Pancreas (tissue), 10 donors: ENCODE results near the gene HLA-DPB1. TPM values are rescaled to one million over a fixed set of nuclear protein-coding genes. Genes with fewer than 3 reads are reported as not detected.
"Not testable (repeated sequence)": the region's sequence is repeated elsewhere in the genome, so short reads cannot be mapped to it uniquely, and the experiment has no call there.

Experiments
- ATAC-seq, 4 donors: fragments of 200-7000 bp; cut with Tn5 transposase; one replicate each; pipeline versions ENCODE4 v1.8.0 to v1.9.1; 2020; ENCODE audit warnings: mild to moderate bottlenecking in 4 of 4, moderate library complexity in 4 of 4
- DNase-seq, 6 donors: peaks; one replicate each; pipeline ENCODE4 v3.0.0-alpha.2; 2020
- FAIRE-seq: peaks from 2 replicates; lab custom pipeline; 2012; peaks lifted over from hg19 to GRCh38; lab: Jason Lieb, UNC
- H3K27ac ChIP-seq, 4 donors: fragments of 200-600 bp; sonication (generic); 1 replicate in 3 of 4; 2 replicates in 1 of 4; pipeline versions ENCODE4 v1.5.0 to v1.8.0; 2020
- H3K27me3 ChIP-seq, 4 donors: fragments of 200-600 bp; one replicate each; pipeline ENCODE4 v1.8.0; 2021
- H3K36me3 ChIP-seq, 3 donors: fragments of 200-600 bp; sonication (generic) in 1 of 3; one replicate each; pipeline versions ENCODE4 v1.5.0 to v1.8.0; 2020 to 2021
- H3K4me1 ChIP-seq, 3 donors: fragments of 200-600 bp; one replicate each; pipeline ENCODE4 v1.8.0; 2021
- H3K4me3 ChIP-seq, 4 donors: fragments of 200-600 bp; sonication (generic) in 2 of 4; one replicate each; pipeline versions ENCODE4 v1.5.0 to v1.8.0; 2020 to 2021
- H3K9me3 ChIP-seq, 4 donors: fragments of 200-600 bp; one replicate each; pipeline ENCODE4 v1.8.0; 2021
- WGBS, 2 donors: extraction: QIAGEN DNeasy Blood & Tissue Kit; methylation state at CpG; one replicate each; pipeline ENCODE4 v1.1.7; 2013; 5-methylcytosine and 5-hydroxymethylcytosine counted together
- intact Hi-C, 3 donors: fragments of 100-400 bp; cut with DNase I; formaldehyde crosslinking; loops; one replicate each; pipeline versions ENCODE4 v1.11.1 to v1.14.2; 2022
- polyA plus RNA-seq, 2 donors: library from polyadenylated mRNA; stranded (reverse); fragments of 200-250 nt; gene quantifications; one replicate each; pipeline ENCODE4 v1.2.3, GENCODE V29; 2013
- total RNA-seq, 6 donors: library from RNA; stranded (reverse); fragmentation: NEBNext Ultra II Directional in 4 of 6; extraction: Animal tissue kit (Norgen Biotek cat#: 25700) in 4 of 6; gene quantifications; one replicate each; pipeline versions ENCODE4 v1.2.1 to v1.2.4, GENCODE V29; 2021 to 2023
- TF ChIP-seq, protein P1 (sequence below), 4 donors: fragments of 200-600 bp; sonication (generic) in 3 of 4; IDR thresholded peaks; one replicate each; pipeline versions ENCODE4 v1.5.0 to v1.8.0; 2021; ENCODE audit warnings: antibody characterized with exemption in 4 of 4
- donor health status: healthy with polysubstance abuse.
- donor health status: DM: no; HTN: no; CAD: no; lungs with moderate emphysema.
- donor health status: DM: no; HTN: no; CAD: no.
- donor health status: control.
- donor health status: control.
- donor health status: Bipolar disorder and iron deficiency.
- donor health status: DM: yes; HTN: yes; CAD: no.
- donor health status: DM: no; HTN: no; CAD: no.
- donor health status: DM: no; HTN: no; CAD: no.
- donor health status: DM: yes; HTN: yes; CAD: no.

HLA-DPB1 gene
- total and polyA plus RNA-seq, 8 donors: 11.8 to 156 (median 18.8) TPM

DNA sequence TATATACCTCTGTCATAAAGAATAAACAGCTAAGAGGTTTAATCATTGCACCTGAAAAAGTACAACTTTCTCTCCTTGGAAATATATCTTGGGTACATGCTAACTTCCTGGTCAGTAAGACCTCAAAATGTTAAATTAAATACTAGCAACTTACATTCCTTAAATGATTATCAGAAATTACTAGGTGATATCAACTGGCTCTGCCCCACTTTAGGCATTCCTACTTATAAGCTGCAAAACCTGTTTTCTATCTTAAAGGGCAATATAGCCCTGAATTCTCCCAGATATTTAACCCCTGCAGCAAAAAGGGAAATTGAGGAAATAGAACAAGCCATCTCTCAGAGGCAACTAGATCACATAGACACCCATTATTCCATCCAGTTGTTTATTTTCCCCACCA is 23.2 kb upstream of the HLA-DPB1 start:
- Histone ChIP-seq H3K9me3 (no peaks in the 10 kb centered on the region), H3K4me1 (no peaks in the 10 kb centered on the region), H3K4me3 (no peak overlapping the region), H3K27ac (no peak overlapping the region), H3K27me3 (no peaks in the 10 kb centered on the region), H3K36me3 (no peaks in the 10 kb centered on the region)
- DNase-seq (no peak), ATAC-seq (peak in 3 of 4 donors; percentile 48 to 59 (median 50)), FAIRE-seq (no peak)
- TF ChIP-seq, protein P1, sequence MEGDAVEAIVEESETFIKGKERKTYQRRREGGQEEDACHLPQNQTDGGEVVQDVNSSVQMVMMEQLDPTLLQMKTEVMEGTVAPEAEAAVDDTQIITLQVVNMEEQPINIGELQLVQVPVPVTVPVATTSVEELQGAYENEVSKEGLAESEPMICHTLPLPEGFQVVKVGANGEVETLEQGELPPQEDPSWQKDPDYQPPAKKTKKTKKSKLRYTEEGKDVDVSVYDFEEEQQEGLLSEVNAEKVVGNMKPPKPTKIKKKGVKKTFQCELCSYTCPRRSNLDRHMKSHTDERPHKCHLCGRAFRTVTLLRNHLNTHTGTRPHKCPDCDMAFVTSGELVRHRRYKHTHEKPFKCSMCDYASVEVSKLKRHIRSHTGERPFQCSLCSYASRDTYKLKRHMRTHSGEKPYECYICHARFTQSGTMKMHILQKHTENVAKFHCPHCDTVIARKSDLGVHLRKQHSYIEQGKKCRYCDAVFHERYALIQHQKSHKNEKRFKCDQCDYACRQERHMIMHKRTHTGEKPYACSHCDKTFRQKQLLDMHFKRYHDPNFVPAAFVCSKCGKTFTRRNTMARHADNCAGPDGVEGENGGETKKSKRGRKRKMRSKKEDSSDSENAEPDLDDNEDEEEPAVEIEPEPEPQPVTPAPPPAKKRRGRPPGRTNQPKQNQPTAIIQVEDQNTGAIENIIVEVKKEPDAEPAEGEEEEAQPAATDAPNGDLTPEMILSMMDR (IDR thresholded peaks at IDR 0.05): no peak
- intact Hi-C loops: no loop called here

GRCh38 chr6:33053230-33053629 is 22.6 kb upstream of the HLA-DPB1 start:
- H3K4me1 ChIP-seq: no peaks in the 10 kb centered on the region
- no peaks in the 10 kb centered on the region for H3K27me3 ChIP-seq
- DNase-seq (no peak), FAIRE-seq (no peak), ATAC-seq (peak in 3 of 4 donors; percentile 58 to 79 (median 75))
- H3K36me3 ChIP-seq: no peaks in the 10 kb centered on the region
- H3K4me3 ChIP-seq: no peak overlapping the region
- intact Hi-C loops: no loop called here
- TF ChIP-seq, protein P1 (IDR thresholded peaks at IDR 0.05): no peak
- H3K9me3 ChIP-seq: no peaks in the 10 kb centered on the region
- H3K27ac ChIP-seq: no peak overlapping the region
- 15 to 38% methylated on average over 4 of the region's 4 CpGs for WGBS, 2 donors

DNA sequence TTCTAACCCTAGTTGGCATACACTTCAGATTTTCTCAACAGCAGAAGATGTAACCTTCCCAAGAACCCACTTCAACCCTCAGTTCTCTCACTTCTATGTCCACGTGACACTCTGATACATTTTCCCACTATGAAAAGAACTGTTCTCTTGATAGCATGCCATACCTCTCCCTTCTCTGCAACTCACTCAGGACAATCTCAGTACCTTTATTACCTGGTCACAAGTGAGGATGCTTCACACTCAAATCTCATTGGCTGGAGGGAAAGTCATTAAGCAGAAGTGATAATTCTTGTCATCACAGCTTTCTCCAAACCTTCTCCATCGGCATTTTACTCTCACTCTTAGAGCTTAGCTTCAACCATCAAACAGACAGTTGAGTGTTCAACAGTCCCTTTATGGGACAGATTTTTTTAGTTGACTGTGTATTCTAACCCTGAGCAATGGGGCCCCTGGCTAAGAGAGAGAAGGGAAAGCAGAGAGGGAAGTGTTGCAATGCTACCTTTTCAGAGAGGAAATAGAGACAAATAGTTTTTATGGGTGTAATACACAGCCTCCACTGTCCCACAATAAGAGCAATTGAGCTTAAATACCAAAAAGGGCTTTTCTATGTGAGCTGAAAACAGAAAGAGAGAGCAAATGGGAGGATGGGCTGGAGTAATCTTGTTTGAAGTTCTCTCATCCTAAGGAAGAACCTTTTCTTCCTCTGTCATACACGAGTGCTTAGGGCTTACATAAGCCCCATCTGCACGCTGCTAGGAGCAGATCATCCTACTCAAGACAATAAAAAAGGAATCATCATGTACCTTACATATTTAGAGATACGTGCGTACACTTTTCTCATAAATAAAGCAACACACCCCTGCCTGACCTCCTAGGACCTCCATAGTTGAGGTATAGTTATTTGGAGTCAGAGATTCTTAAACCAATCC is 18.3 kb upstream of the HLA-DPB1 start:
- no peak for DNase-seq
- H3K27me3 ChIP-seq: no peaks in the 10 kb centered on the region
- no peak overlapping the region for H3K4me3 ChIP-seq
- no peak for ATAC-seq
- no peak overlapping the region for H3K27ac ChIP-seq
- no peaks in the 10 kb centered on the region for H3K4me1 ChIP-seq
- intact Hi-C loops: no loop called here
- no peak for FAIRE-seq
- 40 to 48% methylated on average over 6 of the region's 6 CpGs for WGBS, 2 donors
- no peaks in the 10 kb centered on the region for H3K36me3 ChIP-seq
- TF ChIP-seq, protein P1 (IDR thresholded peaks at IDR 0.05): no peak
- H3K9me3 ChIP-seq: no peaks in the 10 kb centered on the region

DNA sequence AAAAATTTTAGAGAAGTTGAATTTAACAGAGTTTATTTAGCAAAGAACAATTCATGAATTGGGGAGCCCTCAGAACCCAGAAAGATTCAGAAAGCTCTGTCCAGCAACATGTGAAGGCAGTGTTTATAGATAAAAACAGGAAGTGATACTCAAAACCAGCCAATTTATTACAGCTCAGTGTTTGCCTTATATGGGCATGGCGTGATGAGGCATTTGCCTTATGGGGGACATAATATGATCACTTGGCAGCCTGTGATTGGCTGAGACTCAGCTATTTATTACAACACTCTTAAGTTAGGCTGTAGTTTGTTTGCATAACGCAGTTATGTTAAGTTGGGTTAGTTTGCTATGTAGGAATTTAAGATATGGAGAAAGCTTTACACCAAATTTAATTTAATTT is 13.8 kb upstream of the HLA-DPB1 start:
- no peak overlapping the region for H3K27ac ChIP-seq
- ATAC-seq: peak in 1 of 4 donors; percentile 46
- H3K4me3 ChIP-seq: no peak overlapping the region
- TF ChIP-seq, protein P1 (IDR thresholded peaks at IDR 0.05): no peak
- no peaks in the 10 kb centered on the region for H3K4me1 ChIP-seq
- 77 to 84% methylated on average over 2 of the region's 2 CpGs for WGBS, 2 donors
- H3K27me3 ChIP-seq: no peaks in the 10 kb centered on the region
- no peaks in the 10 kb centered on the region for H3K36me3 ChIP-seq
- no peak for DNase-seq
- intact Hi-C loops: no loop called here
- no peak for FAIRE-seq
- no peaks in the 10 kb centered on the region for H3K9me3 ChIP-seq

- DNase-seq, H3K9me3 ChIP-seq, H3K27ac ChIP-seq, H3K27me3 ChIP-seq, FAIRE-seq, intact Hi-C loops, H3K4me1 ChIP-seq, ATAC-seq, H3K4me3 ChIP-seq, H3K36me3 ChIP-seq: not testable (repeated sequence)
- 24 to 50% methylated on average over 2 to 5 of the region's 5 CpGs for WGBS, 2 donors
Observed at GRCh38 chr6:33063435-33063834, 12.4 kb upstream of the HLA-DPB1 start.
